Measurements from ENCODE around the gene NDC80. TPM values are rescaled to one million over a fixed set of nuclear protein-coding genes. Genes with fewer than 3 reads are reported as not detected.
A peak's percentile ranks its signal among the peaks of the same experiment; 100 is the strongest.

Gene NDC80
- total and polyA plus RNA-seq, 9 of the 15 experiments (the other 6 are each of a cell fraction or from before 2014, with no cell fraction given) = 65.2 to 97.9 (median 83.3) TPM

GRCh38 chr18:2655178-2655953 lies 84.0 kb downstream of the NDC80 start, which contains the start of gene SMCHD1 (continued):
- TF ChIP-seq REST (IDR thresholded peaks at IDR 0.05; ENCODE audit: borderline replicate concordance) (no peak), REST (CRISPR knock-in tag; IDR thresholded peaks at IDR 0.05; ENCODE audit: low read depth) (peak; percentile 22), CBFB (CRISPR knock-in tag; IDR thresholded peaks at IDR 0.05) (0 out of 2 replicates have a peak, but pooled peaks have one; percentile 70), KLF13 (tag; IDR thresholded peaks at IDR 0.05; ENCODE audit: borderline replicate concordance, low read depth) (0 out of 2 replicates have a peak, but pooled peaks have one; percentile 46), SLC30A9 (CRISPR knock-in tag; IDR thresholded peaks at IDR 0.05) (no peak), IRF9 (tag; IDR thresholded peaks at IDR 0.05) (no peak), ESRRA (IDR thresholded peaks at IDR 0.05; ENCODE audit: borderline replicate concordance, low read depth) (peak; percentile 13), JUNB (CRISPR knock-in tag; conservative IDR thresholded peaks at IDR 0.05) (no peak), FOXA3 (CRISPR knock-in tag; conservative IDR thresholded peaks at IDR 0.05 in 1 of 2, IDR thresholded peaks at IDR 0.05 in 1 of 2) (peak in 1 of 2 experiments; percentile 89; a peak in 2 of 4 replicates), ZNF263 (CRISPR knock-in tag; IDR thresholded peaks at IDR 0.05; ENCODE audit: borderline replicate concordance) (peak; percentile 69), PHF8 (IDR thresholded peaks at IDR 0.05; ENCODE audit: borderline replicate concordance, low read length) (peak; percentile 97), HNRNPLL (IDR thresholded peaks at IDR 0.05; ENCODE audit: low read depth, low read length, poor library complexity, severe bottlenecking) (peak; percentile 62), POLR3G (IDR thresholded peaks at IDR 0.05; ENCODE audit: extremely low read depth, insufficient read length, insufficient replicate concordance) (no peak)
- TF ChIP-seq, protein P1, sequence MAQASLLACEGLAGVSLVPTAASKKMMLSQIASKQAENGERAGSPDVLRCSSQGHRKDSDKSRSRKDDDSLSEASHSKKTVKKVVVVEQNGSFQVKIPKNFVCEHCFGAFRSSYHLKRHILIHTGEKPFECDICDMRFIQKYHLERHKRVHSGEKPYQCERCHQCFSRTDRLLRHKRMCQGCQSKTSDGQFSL (CRISPR knock-in tag; IDR thresholded peaks at IDR 0.05) = peak; percentile 56
- TF ChIP-seq, protein P1 (tag; IDR thresholded peaks at IDR 0.05) = no peak

Data from K562 (cell line).